HepG2 (cell line): Measurements from ENCODE around the gene B3GNT7. TPM values are rescaled to one million over a fixed set of nuclear protein-coding genes. Genes with fewer than 3 reads are reported as not detected.
A peak's percentile ranks its signal among the peaks of the same experiment; 100 is the strongest.

Experiments
- ATAC-seq: fragments of 200-7000 bp; cut with Tn5 transposase; 3 replicates; pipeline ENCODE4 v1.9.1; 2020; ENCODE audit warnings: mild to moderate bottlenecking, moderate library complexity
- BruUV-seq: library from RNA; stranded (reverse); fragments of 400-500 nt; replicated peaks from 2 replicates; lab custom pipeline; 2021; lab: Mats Ljungman, UMichigan
- CTCF ChIA-PET: fragments of 300-600 bp; formaldehyde crosslinking; extraction: SDS; loops from one replicate; lab custom pipeline; 2021; ENCODE audit warnings: low total read pairs, inconsistent platforms, low intra/inter-chr PET ratio; lab: Yijun Ruan, JAX
- POLR2A ChIA-PET: fragments of 350-600 bp; sonication (Branson Sonifier 250); formaldehyde crosslinking; loops from one replicate; lab custom pipeline; 2020; ENCODE audit warnings: antibody characterized with exemption, inconsistent platforms; lab: Yijun Ruan, JAX
- DNase-seq: peaks from one replicate; pipeline ENCODE4 v3.0.0-alpha.2; 2015; ENCODE audit warnings: low spot score
- FAIRE-seq: peaks from 3 replicates; lab custom pipeline; 2011; peaks lifted over from hg19 to GRCh38; lab: Jason Lieb, UNC
- H2AFZ ChIP-seq: one replicate; pipeline ENCODE4 v1.6.1; 2011; ENCODE audit warnings: low read length, inconsistent platforms
- H3K27ac ChIP-seq: fragments of 300-600 bp; 3 replicates; pipeline ENCODE4 v1.8.0; 2011; ENCODE audit warnings: mixed run types, mild to moderate bottlenecking, mixed read lengths, low read length, inconsistent platforms; ENCODE audit not compliant: insufficient read depth; ENCODE audit errors: extremely low read length
- H3K27me3 ChIP-seq, 2 experiments: fragments of 200-600 bp in 1 of 2; 2 replicates in 1 of 2; 3 replicates in 1 of 2; pipeline versions ENCODE4 v1.6.0 to v1.8.0; 2011; ENCODE audit warnings: low read length in 2 of 2, mild to moderate bottlenecking in 2 of 2, moderate library complexity in 2 of 2, inconsistent platforms in 1 of 2; ENCODE audit not compliant: insufficient read depth in 2 of 2, control insufficient read depth in 1 of 2
- H3K36me3 ChIP-seq, 2 experiments: fragments of 200-600 bp in 1 of 2; replicated peaks in 1 of 2; 2 replicates in 1 of 2; 3 replicates in 1 of 2; pipeline versions ENCODE4 v1.5.1 to v1.8.0; 2011; ENCODE audit warnings: low read length in 2 of 2, inconsistent platforms in 1 of 2; ENCODE audit not compliant: insufficient read depth in 2 of 2, control insufficient read depth in 1 of 2
- H3K4me1 ChIP-seq: 2 replicates; pipeline ENCODE4 v1.5.1; 2012; ENCODE audit warnings: low read length, inconsistent platforms; ENCODE audit not compliant: insufficient read depth
- H3K4me2 ChIP-seq: 2 replicates; pipeline ENCODE4 v1.6.0; 2011; ENCODE audit warnings: low read depth, low read length, inconsistent platforms
- H3K4me3 ChIP-seq, 3 experiments: fragments of 200-600 bp in 1 of 3; sonication (generic), shearing (Covaris generic) in 1 of 3; replicated peaks in 1 of 3; 2 replicates each; pipeline ENCODE4 v1.5.1; 2011 to 2016; ENCODE audit warnings: low read length in 3 of 3, inconsistent platforms in 2 of 3, low read depth in 2 of 3, mild to moderate bottlenecking in 2 of 3, control low read depth in 1 of 3, mixed read lengths in 1 of 3; ENCODE audit not compliant: insufficient read depth in 1 of 3
- H3K79me2 ChIP-seq: one replicate; pipeline ENCODE4 v1.6.1; 2011; ENCODE audit warnings: low read length, inconsistent platforms; ENCODE audit not compliant: insufficient read depth
- H3K9ac ChIP-seq: 2 replicates; pipeline ENCODE4 v1.6.0; 2011; ENCODE audit warnings: mild to moderate bottlenecking, low read depth, low read length, inconsistent platforms; ENCODE audit not compliant: insufficient read depth
- H3K9me3 ChIP-seq: 2 replicates; pipeline ENCODE4 v1.5.1; 2012; ENCODE audit warnings: mild to moderate bottlenecking, low read length
- H4K20me1 ChIP-seq: 2 replicates; pipeline ENCODE4 v1.6.0; 2011; ENCODE audit warnings: inconsistent platforms, mild to moderate bottlenecking, low read length, moderate library complexity; ENCODE audit not compliant: insufficient read depth
- DZIP1 ChIP-seq: sonication (generic); formaldehyde crosslinking; IDR thresholded peaks from 2 replicates; pipeline ENCODE4 v1.5.0; 2020; ENCODE audit warnings: mild to moderate bottlenecking, missing genetic modification reagents
- EEA1 ChIP-seq: sonication (generic); formaldehyde crosslinking; IDR thresholded peaks from 2 replicates; pipeline ENCODE4 v1.5.1; 2020; ENCODE audit warnings: mild to moderate bottlenecking, missing genetic modification reagents, borderline replicate concordance
- FOXP1 ChIP-seq, 2 experiments: fragments of 450-650 bp in 1 of 2; IDR thresholded peaks; 2 replicates each; pipeline ENCODE4 v1.6.1; 2017 to 2018; ENCODE audit warnings: antibody characterized with exemption in 1 of 2
- PRDM4 ChIP-seq: sonication (generic); formaldehyde crosslinking; IDR thresholded peaks from 2 replicates; pipeline ENCODE4 v1.9.0; 2021; ENCODE audit warnings: missing genetic modification reagents, borderline replicate concordance
- RBM39 ChIP-seq: fragments of 200-400 bp; formaldehyde crosslinking; IDR thresholded peaks from one replicate; pipeline ENCODE4 v1.6.1; 2018; ENCODE audit warnings: antibody characterized with exemption, mild to moderate bottlenecking, low read depth, low read length; ENCODE audit not compliant: poor library complexity, severe bottlenecking
- SP4 ChIP-seq: sonication (generic); formaldehyde crosslinking; IDR thresholded peaks from 2 replicates; pipeline ENCODE4 v1.8.1; 2023; ENCODE audit warnings: mild to moderate bottlenecking, missing genetic modification reagents
- ZNF124 ChIP-seq: sonication (generic); formaldehyde crosslinking; IDR thresholded peaks from 2 replicates; pipeline ENCODE4 v1.4.0; 2020; ENCODE audit warnings: missing genetic modification reagents
- ZNF484 ChIP-seq: sonication (generic); formaldehyde crosslinking; IDR thresholded peaks from 2 replicates; pipeline ENCODE4 v1.5.1; 2020; ENCODE audit warnings: mild to moderate bottlenecking, low read depth, missing genetic modification reagents, borderline replicate concordance
- ZNF496 ChIP-seq: sonication (generic); formaldehyde crosslinking; IDR thresholded peaks from 2 replicates; pipeline ENCODE4 v1.8.1; 2023; ENCODE audit warnings: mild to moderate bottlenecking, moderate library complexity, missing genetic modification reagents; ENCODE audit not compliant: insufficient replicate concordance
- ZNF605 ChIP-seq: sonication (generic); formaldehyde crosslinking; IDR thresholded peaks from 2 replicates; pipeline ENCODE4 v1.8.0; 2022; ENCODE audit warnings: mild to moderate bottlenecking, missing genetic modification reagents
- ZNF749 ChIP-seq: sonication (generic); formaldehyde crosslinking; IDR thresholded peaks from 2 replicates; pipeline ENCODE4 v1.8.0; 2022; ENCODE audit warnings: mild to moderate bottlenecking, missing genetic modification reagents, moderate library complexity, borderline replicate concordance
- ZNF800 ChIP-seq: sonication (generic); formaldehyde crosslinking; IDR thresholded peaks from 2 replicates; pipeline ENCODE4 v1.4.0; 2020; ENCODE audit warnings: missing genetic modification reagents
- WGBS: methylation state at CpG from one replicate; pipeline ENCODE4 v1.1.6; 2017; ENCODE audit warnings: low lambda C conversion rate; 5-methylcytosine and 5-hydroxymethylcytosine counted together
- in situ Hi-C: cut with HindIII; loops from 2 replicates; pipeline ENCODE4 v1.10.0; 2017; ENCODE audit warnings: low pct_unique_long_range_greater_than_20kb; ENCODE audit not compliant: extremely low pct_ligation_motif_present
- intact Hi-C: fragments of 100-400 bp; cut with micrococcal nuclease; formaldehyde crosslinking; loops from one replicate; pipeline ENCODE4 v1.10.0; 2022; ENCODE audit not compliant: unreplicated experiment
- polyA plus RNA-seq, 8 experiments: library from polyadenylated mRNA; depleted of rRNA in 3 of 8; stranded (reverse) in 7 of 8; unstranded in 1 of 8; fragments of >200 nt; fragmentation: Illumina TruSeq in 4 of 8; extraction: Trizol in 4 of 8; gene quantifications; 2 replicates each; pipeline versions ENCODE4 v1.2.1 to v1.2.3, GENCODE V29; 2011 to 2016; ENCODE audit warnings: low read depth in 4 of 8, missing spikeins in 1 of 8, mixed read lengths in 1 of 8; ENCODE audit not compliant: insufficient read depth in 1 of 8
- total RNA-seq, 5 experiments: library from RNA; depleted of rRNA; stranded (reverse); fragments of >200 nt; fragmentation: Illumina TruSeq; extraction: Trizol; gene quantifications; 2 replicates each; pipeline ENCODE4 v1.2.3, GENCODE V29; 2016; ENCODE audit warnings: low read depth in 1 of 5
- TF ChIP-seq, protein P1 (sequence below): sonication (generic); formaldehyde crosslinking; IDR thresholded peaks from 2 replicates; pipeline ENCODE4; 2020; ENCODE audit warnings: missing genetic modification reagents, mild to moderate bottlenecking, borderline replicate concordance

The B3GNT7 gene
- total and polyA plus RNA-seq, 2 of the 13 experiments (the other 11 are each of a cell fraction or from before 2014, with no cell fraction given), result 0.04 to 0.24 TPM

DNA sequence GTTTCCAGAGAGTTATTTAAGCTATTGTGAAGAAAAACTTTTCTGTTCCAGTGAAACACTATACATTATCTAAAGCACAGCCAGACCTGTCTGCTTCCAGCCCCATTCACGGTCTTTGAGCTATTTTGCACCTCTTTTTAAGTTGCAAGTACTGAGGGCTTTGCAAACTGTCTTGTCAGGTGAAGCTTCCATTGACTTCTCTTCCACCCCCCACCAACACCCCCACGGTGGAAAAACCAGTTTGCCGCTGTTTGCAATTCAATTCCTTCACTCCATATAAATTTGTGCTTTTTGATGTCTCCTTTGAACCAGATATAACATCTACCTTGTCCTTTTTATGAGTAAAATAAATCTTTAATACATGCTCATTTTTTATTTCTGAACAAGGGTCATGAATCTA, 15.7 kb downstream of the B3GNT7 start:
- no TSS peak for BruUV-seq
- H4K20me1 ChIP-seq, result no peaks in the 10 kb centered on the region
- no peak for ATAC-seq
- ChIA-PET POLR2A (interaction anchor here (1.6 to 3.8 kb wide), 2 partner anchors 53 kb away, joined by 5 to 18 read pairs; partner anchors contain the start of gene NCL), CTCF (interaction anchor here (1.6 to 4.2 kb wide), 2 partner anchors 115 to 185 kb away, joined by 14 to 45 read pairs; no protein-coding TSS in a partner anchor)
- H3K4me2 ChIP-seq, result 0 out of 2 replicates have a peak overlapping the region, but pooled peaks have one; percentile 100
- H3K79me2 ChIP-seq, result no peaks in the 10 kb centered on the region
- H3K4me3 ChIP-seq, result no peak overlapping the region; a peak in 1 of 6 replicates
- intact Hi-C loops, result loop anchor here (5.0 kb wide), 2 partner anchors 164 to 309 kb away; no protein-coding TSS in a partner anchor
- H3K36me3 ChIP-seq, result no peaks in the 10 kb centered on the region
- no peak overlapping the region for H3K27ac ChIP-seq
- peaks cover 11% of the 10 kb centered on the region for H3K9me3 ChIP-seq
- in situ Hi-C loops, result loop anchor here (5.0 to 10.0 kb wide), 3 partner anchors 114 to 306 kb away; no protein-coding TSS in a partner anchor
- DNase-seq, result no peak
- no peak for FAIRE-seq
- H3K9ac ChIP-seq, result no peak overlapping the region
- peaks cover 0 to 8% of the 10 kb centered on the region in 2 experiments; a peak in 3 of 5 replicates for H3K27me3 ChIP-seq
- peaks cover 40% of the 10 kb centered on the region for H3K4me1 ChIP-seq
- no peak overlapping the region for H2AFZ ChIP-seq
- 45% methylated on average over 3 of the region's 3 CpGs for WGBS
- TF ChIP-seq ZNF124, result no peak
- TF ChIP-seq, protein P1, sequence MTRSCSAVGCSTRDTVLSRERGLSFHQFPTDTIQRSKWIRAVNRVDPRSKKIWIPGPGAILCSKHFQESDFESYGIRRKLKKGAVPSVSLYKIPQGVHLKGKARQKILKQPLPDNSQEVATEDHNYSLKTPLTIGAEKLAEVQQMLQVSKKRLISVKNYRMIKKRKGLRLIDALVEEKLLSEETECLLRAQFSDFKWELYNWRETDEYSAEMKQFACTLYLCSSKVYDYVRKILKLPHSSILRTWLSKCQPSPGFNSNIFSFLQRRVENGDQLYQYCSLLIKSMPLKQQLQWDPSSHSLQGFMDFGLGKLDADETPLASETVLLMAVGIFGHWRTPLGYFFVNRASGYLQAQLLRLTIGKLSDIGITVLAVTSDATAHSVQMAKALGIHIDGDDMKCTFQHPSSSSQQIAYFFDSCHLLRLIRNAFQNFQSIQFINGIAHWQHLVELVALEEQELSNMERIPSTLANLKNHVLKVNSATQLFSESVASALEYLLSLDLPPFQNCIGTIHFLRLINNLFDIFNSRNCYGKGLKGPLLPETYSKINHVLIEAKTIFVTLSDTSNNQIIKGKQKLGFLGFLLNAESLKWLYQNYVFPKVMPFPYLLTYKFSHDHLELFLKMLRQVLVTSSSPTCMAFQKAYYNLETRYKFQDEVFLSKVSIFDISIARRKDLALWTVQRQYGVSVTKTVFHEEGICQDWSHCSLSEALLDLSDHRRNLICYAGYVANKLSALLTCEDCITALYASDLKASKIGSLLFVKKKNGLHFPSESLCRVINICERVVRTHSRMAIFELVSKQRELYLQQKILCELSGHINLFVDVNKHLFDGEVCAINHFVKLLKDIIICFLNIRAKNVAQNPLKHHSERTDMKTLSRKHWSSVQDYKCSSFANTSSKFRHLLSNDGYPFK (CRISPR knock-in tag), result no peak
- TF ChIP-seq ZNF749 (CRISPR knock-in tag), result no peak
- TF ChIP-seq ZNF484, result no peak
- TF ChIP-seq RBM39, result no peak
- no peak for TF ChIP-seq ZNF605 (CRISPR knock-in tag)
- no peak for TF ChIP-seq ZNF496 (CRISPR knock-in tag)
- no peak for TF ChIP-seq DZIP1 (CRISPR knock-in tag)
- no peak for TF ChIP-seq SP4 (CRISPR knock-in tag)
- no peak for TF ChIP-seq FOXP1 (IDR thresholded peaks at IDR 0.05)
- no peak for TF ChIP-seq FOXP1 (CRISPR knock-in tag; IDR thresholded peaks at IDR 0.05)
- no peak for TF ChIP-seq ZNF800 (CRISPR knock-in tag)
- no peak for TF ChIP-seq EEA1 (CRISPR knock-in tag)
- no peak for TF ChIP-seq PRDM4 (CRISPR knock-in tag)
